Smooth muscle cell (in vitro differentiated cells): ENCODE results near the gene PTPRU. TPM values are rescaled to one million over a fixed set of nuclear protein-coding genes. Genes with fewer than 3 reads are reported as not detected.
A peak's percentile ranks its signal among the peaks of the same experiment; 100 is the strongest.

Source experiments
- DNase-seq: peaks from one replicate; lab custom pipeline; 2025; ENCODE audit not compliant: unreplicated experiment; lab: John Stamatoyannopoulos, UW
- H2AFZ ChIP-seq: fragments of 200-600 bp; sonication (generic); 2 replicates; pipeline ENCODE4 v1.6.0; 2016; ENCODE audit warnings: antibody characterized with exemption, low read depth, mild to moderate bottlenecking
- H3F3A ChIP-seq: fragments of 200-600 bp; sonication (generic); 2 replicates; pipeline ENCODE4 v1.6.0; 2017; ENCODE audit warnings: antibody characterized with exemption, low read depth
- H3K27ac ChIP-seq: fragments of 200-600 bp; sonication (generic); 2 replicates; pipeline ENCODE4 v1.5.1; 2016; ENCODE audit warnings: low read depth, mild to moderate bottlenecking
- H3K27me3 ChIP-seq: fragments of 200-600 bp; sonication (generic); 2 replicates; pipeline ENCODE4 v1.6.1; 2016; ENCODE audit warnings: low read depth, mild to moderate bottlenecking
- H3K36me3 ChIP-seq: fragments of 200-600 bp; sonication (generic); 2 replicates; pipeline ENCODE4 v1.5.1; 2016; ENCODE audit warnings: low read depth
- H3K4me1 ChIP-seq: fragments of 200-600 bp; sonication (generic); 2 replicates; pipeline ENCODE4 v1.5.1; 2016; ENCODE audit warnings: low read depth
- H3K4me2 ChIP-seq: fragments of 200-600 bp; sonication (generic); 2 replicates; pipeline ENCODE4 v1.6.0; 2016; ENCODE audit warnings: mild to moderate bottlenecking
- H3K4me3 ChIP-seq: fragments of 200-600 bp; sonication (generic); 2 replicates; pipeline ENCODE4 v1.5.1; 2016; ENCODE audit warnings: mild to moderate bottlenecking
- H3K79me2 ChIP-seq: fragments of 200-600 bp; sonication (generic); 2 replicates; pipeline ENCODE4 v1.6.0; 2016; ENCODE audit warnings: low read depth, mild to moderate bottlenecking
- H3K9ac ChIP-seq: fragments of 200-600 bp; sonication (generic); 2 replicates; pipeline ENCODE4 v1.6.0; 2016; ENCODE audit warnings: low read depth
- H3K9me3 ChIP-seq: fragments of 200-600 bp; sonication (generic); replicated peaks from 2 replicates; pipeline ENCODE4 v1.5.1; 2016; ENCODE audit warnings: low read depth
- H4K20me1 ChIP-seq: fragments of 200-600 bp; sonication (generic); 2 replicates; pipeline ENCODE4 v1.6.0; 2016; ENCODE audit warnings: low read depth
- WGBS: methylation state at CpG from one replicate; pipeline ENCODE4 v1.1.7; 2016; ENCODE audit warnings: low lambda C conversion rate; 5-methylcytosine and 5-hydroxymethylcytosine counted together
- polyA plus RNA-seq: library from polyadenylated mRNA; unstranded; fragments of >200 nt; fragmentation: Nextera tagmentation; extraction: Ambion mirVana; gene quantifications from 2 replicates; pipeline ENCODE4 v1.2.1, GENCODE V29; 2016
- total RNA-seq: library from RNA; depleted of rRNA; stranded (reverse); fragments of >200 nt; gene quantifications from 2 replicates; pipeline ENCODE4 v1.2.3, GENCODE V29; 2014
- TF ChIP-seq, protein P1 (sequence below): fragments of 200-600 bp; sonication (generic); IDR thresholded peaks from 2 replicates; pipeline ENCODE4 v1.5.1; 2017; ENCODE audit warnings: borderline replicate concordance, mild to moderate bottlenecking, antibody characterized with exemption; ENCODE audit not compliant: insufficient read depth, poor library complexity, severe bottlenecking

Gene PTPRU
- total and polyA plus RNA-seq, 2 experiments from 2014 or later: 41.1 to 67.8 TPM

DNA sequence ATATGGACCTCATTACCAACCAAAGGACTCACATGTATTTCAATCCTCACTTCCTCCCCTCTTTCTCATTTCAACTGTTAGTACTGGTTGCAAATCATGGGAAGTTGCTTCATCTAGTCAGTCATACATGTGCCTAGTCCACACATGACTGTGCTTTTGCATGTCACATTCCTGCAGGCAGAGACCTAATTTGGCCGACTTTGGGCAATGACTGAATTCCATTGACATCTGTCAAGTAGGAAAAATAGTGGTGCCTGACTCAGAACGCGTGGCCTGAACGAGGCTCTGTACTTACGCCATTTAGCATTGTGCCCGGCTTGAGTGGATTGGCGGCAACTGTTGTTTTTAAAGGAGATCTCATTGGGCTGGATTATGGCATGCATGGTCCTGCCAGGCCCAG, 18.0 kb downstream of the PTPRU start:
- no peaks in the 10 kb centered on the region for H3K9me3 ChIP-seq
- DNase-seq: no peak
- H3K27me3 ChIP-seq: no peaks in the 10 kb centered on the region
- H3K4me3 ChIP-seq: no peak overlapping the region
- H3K4me1 ChIP-seq: peaks cover 34% of the 10 kb centered on the region
- H3K9ac ChIP-seq: no peak overlapping the region
- no peak overlapping the region for H2AFZ ChIP-seq
- no peaks in the 10 kb centered on the region for H4K20me1 ChIP-seq
- H3K36me3 ChIP-seq: no peaks in the 10 kb centered on the region
- H3K79me2 ChIP-seq: peaks cover 38% of the 10 kb centered on the region
- TF ChIP-seq, protein P1, sequence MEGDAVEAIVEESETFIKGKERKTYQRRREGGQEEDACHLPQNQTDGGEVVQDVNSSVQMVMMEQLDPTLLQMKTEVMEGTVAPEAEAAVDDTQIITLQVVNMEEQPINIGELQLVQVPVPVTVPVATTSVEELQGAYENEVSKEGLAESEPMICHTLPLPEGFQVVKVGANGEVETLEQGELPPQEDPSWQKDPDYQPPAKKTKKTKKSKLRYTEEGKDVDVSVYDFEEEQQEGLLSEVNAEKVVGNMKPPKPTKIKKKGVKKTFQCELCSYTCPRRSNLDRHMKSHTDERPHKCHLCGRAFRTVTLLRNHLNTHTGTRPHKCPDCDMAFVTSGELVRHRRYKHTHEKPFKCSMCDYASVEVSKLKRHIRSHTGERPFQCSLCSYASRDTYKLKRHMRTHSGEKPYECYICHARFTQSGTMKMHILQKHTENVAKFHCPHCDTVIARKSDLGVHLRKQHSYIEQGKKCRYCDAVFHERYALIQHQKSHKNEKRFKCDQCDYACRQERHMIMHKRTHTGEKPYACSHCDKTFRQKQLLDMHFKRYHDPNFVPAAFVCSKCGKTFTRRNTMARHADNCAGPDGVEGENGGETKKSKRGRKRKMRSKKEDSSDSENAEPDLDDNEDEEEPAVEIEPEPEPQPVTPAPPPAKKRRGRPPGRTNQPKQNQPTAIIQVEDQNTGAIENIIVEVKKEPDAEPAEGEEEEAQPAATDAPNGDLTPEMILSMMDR: no peak
- no peaks in the 10 kb centered on the region for H3F3A ChIP-seq
- no peak overlapping the region for H3K27ac ChIP-seq
- WGBS: 71% methylated on average over 7 of the region's 7 CpGs
- H3K4me2 ChIP-seq: no peak overlapping the region

DNA sequence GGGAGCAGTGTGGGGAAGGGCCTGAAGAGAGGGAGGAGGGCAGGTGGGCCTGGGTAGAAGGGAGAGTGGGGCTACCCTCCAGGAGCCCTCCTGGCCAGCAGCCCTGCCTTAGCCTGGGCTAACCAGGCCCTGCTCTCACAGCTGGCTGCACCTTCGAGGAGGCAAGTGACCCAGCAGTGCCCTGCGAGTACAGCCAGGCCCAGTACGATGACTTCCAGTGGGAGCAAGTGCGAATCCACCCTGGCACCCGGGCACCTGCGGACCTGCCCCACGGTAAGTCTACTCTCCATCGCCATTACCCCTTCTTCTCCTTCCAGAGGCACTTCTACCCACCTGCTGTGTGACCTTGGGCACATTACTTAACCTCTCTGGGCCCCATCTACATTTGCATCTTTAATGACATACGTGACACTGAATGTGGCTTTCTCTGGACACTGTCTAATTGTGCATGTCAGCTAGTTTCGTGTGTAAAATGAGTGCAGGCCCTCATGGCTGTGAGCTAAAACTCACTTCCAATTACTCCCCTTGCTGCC, 18.9 kb downstream of the PTPRU start:
- Histone ChIP-seq H3K27ac (no peak overlapping the region), H3K4me2 (no peak overlapping the region), H3K4me3 (no peak overlapping the region), H3K27me3 (no peaks in the 10 kb centered on the region), H3K9ac (no peak overlapping the region), H4K20me1 (no peaks in the 10 kb centered on the region), H3K4me1 (peaks cover 32% of the 10 kb centered on the region), H3F3A (no peaks in the 10 kb centered on the region), H3K36me3 (no peaks in the 10 kb centered on the region), H3K9me3 (no peaks in the 10 kb centered on the region), H2AFZ (no peak overlapping the region), H3K79me2 (peaks cover 38% of the 10 kb centered on the region)
- WGBS: 98% methylated on average over 10 of the region's 10 CpGs
- DNase-seq: no peak
- TF ChIP-seq, protein P1: no peak

DNA sequence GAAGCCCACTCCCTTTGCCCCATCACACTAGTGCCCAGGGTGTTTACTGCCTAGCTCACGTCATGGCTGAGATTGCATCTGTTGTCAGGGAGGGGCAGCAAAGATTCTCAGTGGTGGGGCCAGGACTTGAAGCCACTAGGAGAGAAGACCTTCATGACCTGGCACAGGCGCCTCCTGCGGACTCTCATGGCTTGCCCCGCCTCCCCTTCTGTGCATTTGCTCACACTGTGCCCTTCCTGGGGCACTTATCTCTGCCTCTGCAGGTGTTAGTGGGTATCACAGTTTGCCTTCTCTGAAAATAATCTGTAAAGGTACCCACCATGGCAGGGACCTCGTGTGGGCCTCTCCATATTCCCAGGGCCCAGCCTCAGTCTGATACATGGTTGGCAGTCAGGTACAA, 20.1 kb downstream of the PTPRU start:
- 91% methylated on average over 5 of the region's 5 CpGs for WGBS
- Histone ChIP-seq H3K4me1 (peaks cover 28% of the 10 kb centered on the region), H3K4me3 (no peak overlapping the region), H3K27me3 (no peaks in the 10 kb centered on the region), H2AFZ (no peak overlapping the region), H4K20me1 (no peaks in the 10 kb centered on the region), H3K4me2 (peak overlapping the region; percentile 72), H3K9ac (no peak overlapping the region), H3K79me2 (peaks cover 26% of the 10 kb centered on the region), H3K36me3 (no peaks in the 10 kb centered on the region), H3K27ac (no peak overlapping the region), H3F3A (no peaks in the 10 kb centered on the region), H3K9me3 (no peaks in the 10 kb centered on the region)
- no peak for DNase-seq
- TF ChIP-seq, protein P1: no peak
